Stimulated activated CD8-positive, alpha-beta memory T cell treated with anti-CD3 and anti-CD28 coated beads, Interleukin-15, amount 100 ng/mL, for 48 hours (primary cell): ENCODE results near the gene ELMO1.
A peak's percentile ranks its signal among the peaks of the same experiment; 100 is the strongest.

Experiments
- DNase-seq, 2 donors: peaks; one replicate each; pipeline ENCODE4 v3.0.0-alpha.2; 2020; ENCODE audit warnings: low read depth in 2 of 2

The ELMO1 gene

GRCh38 chr7:37056234-37056912 is 392.3 kb downstream of the ELMO1 start:
- DNase-seq = no peak

GRCh38 chr7:37054624-37055241 is 393.9 kb downstream of the ELMO1 start:
- no peak for DNase-seq

- DNase-seq = no peak
Measured at GRCh38 chr7:37052705-37053104, 396.0 kb downstream of the ELMO1 start.

GRCh38 chr7:37050801-37051200 is 397.9 kb downstream of the ELMO1 start:
- DNase-seq = no peak

GRCh38 chr7:37048674-37049073 is 400.0 kb downstream of the ELMO1 start:
- DNase-seq = no peak

- DNase-seq = no peak
Measured at GRCh38 chr7:37047260-37047659, 401.4 kb downstream of the ELMO1 start.

GRCh38 chr7:37046531-37047079 is 402.1 kb downstream of the ELMO1 start:
- DNase-seq = no peak

GRCh38 chr7:37045681-37046179 is 402.9 kb downstream of the ELMO1 start:
- no peak for DNase-seq

- DNase-seq = no peak
Measured at GRCh38 chr7:37041461-37041860, 407.2 kb downstream of the ELMO1 start.

GRCh38 chr7:37040330-37040729 is 408.3 kb downstream of the ELMO1 start:
- no peak for DNase-seq

- DNase-seq = no peak
Measured at GRCh38 chr7:37039131-37039749, 409.4 kb downstream of the ELMO1 start.

- DNase-seq = no peak
Measured at GRCh38 chr7:37038706-37039105, 410.0 kb downstream of the ELMO1 start.

GRCh38 chr7:37037286-37037685 is 411.4 kb downstream of the ELMO1 start:
- no peak for DNase-seq

GRCh38 chr7:37035631-37036030 is 413.0 kb downstream of the ELMO1 start:
- no peak for DNase-seq

- no peak for DNase-seq
Measured at GRCh38 chr7:37033141-37033540, 415.5 kb downstream of the ELMO1 start.

- DNase-seq = no peak
Measured at GRCh38 chr7:37032258-37032601, 416.4 kb downstream of the ELMO1 start.

GRCh38 chr7:37031571-37032257 is 416.9 kb downstream of the ELMO1 start:
- DNase-seq = peak; percentile 17

GRCh38 chr7:37028909-37029440 is 419.7 kb downstream of the ELMO1 start:
- DNase-seq = peak; percentile 22 to 34

GRCh38 chr7:37027557-37028341 is 420.9 kb downstream of the ELMO1 start:
- no peak for DNase-seq

- no peak for DNase-seq
Measured at GRCh38 chr7:37027104-37027503, 421.6 kb downstream of the ELMO1 start.

GRCh38 chr7:37018954-37019353 is 429.7 kb downstream of the ELMO1 start:
- DNase-seq = no peak
